Stimulated activated effector memory CD8-positive, alpha-beta T cell treated with anti-CD3 and anti-CD28 coated beads, Interleukin-12 subunit alpha, Interleukin-12 subunit beta, amount 100 ng/mL, for 72 hours (primary cell): ENCODE results near the gene TIGD6.
A peak's percentile ranks its signal among the peaks of the same experiment; 100 is the strongest.
"Not testable (repeated sequence)": the region's sequence is repeated elsewhere in the genome, so short reads cannot be mapped to it uniquely, and the experiment has no call there.

Experiments
- ATAC-seq: fragments of 150-1000 bp; cut with Tn5 transposase; 2 replicates; pipeline ENCODE4 v1.10.0; 2021
- DNase-seq, 2 donors: peaks; one replicate each; pipeline ENCODE4 v3.0.0; 2021 to 2022; ENCODE audit warnings: low spot score in 2 of 2
- H3K27ac Mint-ChIP-seq: one replicate; pipeline ENCODE4 v1.8.0; 2022; ENCODE audit warnings: mild to moderate bottlenecking, mixed read lengths
- H3K36me3 Mint-ChIP-seq: one replicate; pipeline ENCODE4 v1.8.0; 2022; ENCODE audit warnings: mild to moderate bottlenecking, mixed read lengths
- H3K4me1 Mint-ChIP-seq: one replicate; pipeline ENCODE4 v1.8.0; 2022; ENCODE audit warnings: mixed read lengths
- H3K4me3 Mint-ChIP-seq: one replicate; pipeline ENCODE4 v1.8.0; 2022; ENCODE audit warnings: mild to moderate bottlenecking, mixed read lengths
- H3K9me3 Mint-ChIP-seq: one replicate; pipeline ENCODE4 v1.8.0; 2022; ENCODE audit warnings: mixed read lengths

TIGD6 gene

GRCh38 chr5:150000256-150000989 is at the start of gene TIGD6, which contains the start of gene HMGXB3:
TIGD6 (minus strand) TSS chr5:150000654; CDS start chr5:149996348, 4,306 bp downstream.
HMGXB3 (plus strand) TSS chr5:150000739; CDS start chr5:150004853, 4,114 bp downstream.
- DNase-seq (peak; percentile 72 to 93), ATAC-seq (peak; percentile 90)
- peak within 1 kb of the TSS; percentile 89 for H3K27ac Mint-ChIP-seq
- H3K36me3 Mint-ChIP-seq, result peaks cover 44% of the 10 kb centered on the region
- H3K9me3 Mint-ChIP-seq, result no peaks in the 10 kb centered on the region
- peaks cover 54% of the 10 kb centered on the region for H3K4me1 Mint-ChIP-seq
- H3K4me3 Mint-ChIP-seq, result peak within 1 kb of the TSS; percentile 77

DNA sequence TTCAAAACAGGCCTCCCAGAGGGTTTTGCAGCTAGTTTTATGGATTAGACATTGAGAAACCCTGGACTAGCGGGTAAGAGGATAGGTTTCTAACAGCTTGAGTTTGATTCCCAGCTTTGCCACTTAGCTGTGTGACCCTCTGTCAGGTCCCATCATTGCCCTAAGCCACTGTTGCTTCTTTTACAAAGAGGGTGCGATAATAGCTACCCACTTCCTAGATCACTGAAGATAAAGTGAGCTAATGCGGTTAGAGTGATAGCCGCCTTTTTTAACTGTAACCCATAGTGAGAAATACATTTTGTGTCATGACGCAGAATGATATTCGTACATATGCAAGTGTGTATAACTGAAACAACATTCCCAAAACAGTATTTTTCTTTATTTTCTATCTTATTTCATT is 45.6 kb upstream of the TIGD6 start:
- Mint-ChIP-seq H3K4me3 (no peak overlapping the region), H3K36me3 (peaks cover 99% of the 10 kb centered on the region), H3K4me1 (peaks cover 56% of the 10 kb centered on the region), H3K27ac (no peak overlapping the region), H3K9me3 (no peaks in the 10 kb centered on the region)
- ATAC-seq, result peak; percentile 91
- no peak for DNase-seq

GRCh38 chr5:150045549-150045948 is 45.1 kb upstream of the TIGD6 start:
- peaks cover 56% of the 10 kb centered on the region for H3K4me1 Mint-ChIP-seq
- peaks cover 99% of the 10 kb centered on the region for H3K36me3 Mint-ChIP-seq
- no peak for DNase-seq
- no peak overlapping the region for H3K27ac Mint-ChIP-seq
- no peaks in the 10 kb centered on the region for H3K9me3 Mint-ChIP-seq
- H3K4me3 Mint-ChIP-seq, result no peak overlapping the region
- no peak for ATAC-seq

DNA sequence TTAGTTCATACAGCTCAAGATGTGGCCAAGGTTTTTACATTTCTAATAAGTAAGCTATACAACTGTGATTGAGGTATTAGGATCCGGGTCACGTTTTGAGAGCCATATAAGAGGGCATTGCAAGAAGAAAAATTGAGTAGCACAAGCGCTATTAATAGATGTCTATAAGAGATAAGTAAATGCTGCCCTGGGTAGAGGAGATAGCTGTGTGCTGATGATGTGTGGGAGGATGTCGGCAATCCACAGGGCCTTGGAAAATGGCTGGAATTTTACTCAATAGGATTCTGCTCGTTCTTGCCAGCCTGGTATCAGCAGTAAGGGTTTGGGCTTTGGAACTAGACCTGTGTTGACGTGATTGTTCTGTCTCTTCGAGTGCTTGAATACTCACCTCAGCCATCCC is 44.3 kb upstream of the TIGD6 start:
- H3K36me3 Mint-ChIP-seq, result peaks cover 99% of the 10 kb centered on the region
- no peak for ATAC-seq
- no peaks in the 10 kb centered on the region for H3K9me3 Mint-ChIP-seq
- no peak for DNase-seq
- H3K4me1 Mint-ChIP-seq, result peaks cover 48% of the 10 kb centered on the region
- no peak overlapping the region for H3K4me3 Mint-ChIP-seq
- no peak overlapping the region for H3K27ac Mint-ChIP-seq

- peaks cover 44% of the 10 kb centered on the region for H3K4me1 Mint-ChIP-seq
- H3K9me3 Mint-ChIP-seq, result no peaks in the 10 kb centered on the region
- H3K27ac Mint-ChIP-seq, result peak overlapping the region; percentile 51
- DNase-seq, result no peak
- peaks cover 99% of the 10 kb centered on the region for H3K36me3 Mint-ChIP-seq
- H3K4me3 Mint-ChIP-seq, result peak overlapping the region; percentile 21
- no peak for ATAC-seq
Observed at GRCh38 chr5:150044329-150044681, 43.9 kb upstream of the TIGD6 start.

- H3K9me3 Mint-ChIP-seq, result no peaks in the 10 kb centered on the region
- H3K27ac Mint-ChIP-seq, result peak overlapping the region; percentile 51
- DNase-seq, result no peak
- H3K36me3 Mint-ChIP-seq, result peaks cover 99% of the 10 kb centered on the region
- peaks cover 42% of the 10 kb centered on the region for H3K4me1 Mint-ChIP-seq
- peak overlapping the region; percentile 21 for H3K4me3 Mint-ChIP-seq
- ATAC-seq, result peak; percentile 73
Observed at GRCh38 chr5:150043657-150044328, 43.3 kb upstream of the TIGD6 start.

GRCh38 chr5:150042459-150042858 is 42.0 kb upstream of the TIGD6 start:
- Mint-ChIP-seq H3K4me3 (no peak overlapping the region), H3K27ac (no peak overlapping the region), H3K9me3 (no peaks in the 10 kb centered on the region), H3K4me1 (peaks cover 42% of the 10 kb centered on the region), H3K36me3 (peaks cover 99% of the 10 kb centered on the region)
- DNase-seq (no peak), ATAC-seq (no peak)

DNA sequence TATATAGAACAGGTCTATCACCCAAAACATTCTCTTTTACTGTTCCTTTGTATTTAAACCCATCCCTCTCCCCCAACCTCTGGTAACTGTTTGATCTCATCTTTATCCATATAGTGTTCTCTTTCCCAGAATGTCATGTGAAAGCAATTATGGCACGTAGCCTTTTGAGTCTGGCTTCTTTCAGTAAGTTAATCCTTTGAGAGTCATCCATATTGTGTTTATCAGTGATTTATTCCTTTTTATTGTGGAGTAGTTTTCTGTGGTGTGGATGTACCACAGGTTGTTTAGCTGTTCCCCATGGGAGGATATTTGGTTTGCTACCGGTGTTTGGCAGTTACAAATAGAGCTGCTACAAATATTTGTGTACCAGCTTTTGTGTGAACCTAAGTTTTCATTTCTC is 38.1 kb upstream of the TIGD6 start:
- no peaks in the 10 kb centered on the region for H3K9me3 Mint-ChIP-seq
- DNase-seq, result no peak
- no peak overlapping the region for H3K4me3 Mint-ChIP-seq
- H3K27ac Mint-ChIP-seq, result no peak overlapping the region
- peaks cover 18% of the 10 kb centered on the region for H3K4me1 Mint-ChIP-seq
- peaks cover 100% of the 10 kb centered on the region for H3K36me3 Mint-ChIP-seq
- no peak for ATAC-seq

DNA sequence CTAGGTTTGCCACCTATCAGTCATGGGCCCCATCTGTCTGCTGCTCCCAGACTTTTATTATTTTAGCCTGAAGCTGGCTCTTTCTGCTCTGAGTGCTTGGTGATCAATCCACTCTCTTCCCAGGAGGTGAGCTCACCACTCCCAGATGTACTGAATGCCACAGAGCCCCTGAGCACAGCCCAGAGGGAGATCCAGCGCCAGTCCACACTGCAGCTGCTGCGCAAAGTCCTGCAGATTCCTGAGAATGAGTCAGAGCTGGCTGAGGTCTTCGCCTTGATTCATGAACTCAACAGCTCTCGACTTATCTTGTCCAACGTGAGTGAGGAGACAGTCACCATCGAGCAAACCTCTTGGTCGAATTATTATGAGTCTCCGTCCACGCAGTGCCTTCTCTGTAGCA is 36.1 kb upstream of the TIGD6 start:
- no peak for ATAC-seq
- Mint-ChIP-seq H3K4me3 (no peak overlapping the region), H3K9me3 (no peaks in the 10 kb centered on the region), H3K4me1 (peaks cover 4% of the 10 kb centered on the region), H3K36me3 (peaks cover 100% of the 10 kb centered on the region), H3K27ac (no peak overlapping the region)
- DNase-seq, result no peak

DNA sequence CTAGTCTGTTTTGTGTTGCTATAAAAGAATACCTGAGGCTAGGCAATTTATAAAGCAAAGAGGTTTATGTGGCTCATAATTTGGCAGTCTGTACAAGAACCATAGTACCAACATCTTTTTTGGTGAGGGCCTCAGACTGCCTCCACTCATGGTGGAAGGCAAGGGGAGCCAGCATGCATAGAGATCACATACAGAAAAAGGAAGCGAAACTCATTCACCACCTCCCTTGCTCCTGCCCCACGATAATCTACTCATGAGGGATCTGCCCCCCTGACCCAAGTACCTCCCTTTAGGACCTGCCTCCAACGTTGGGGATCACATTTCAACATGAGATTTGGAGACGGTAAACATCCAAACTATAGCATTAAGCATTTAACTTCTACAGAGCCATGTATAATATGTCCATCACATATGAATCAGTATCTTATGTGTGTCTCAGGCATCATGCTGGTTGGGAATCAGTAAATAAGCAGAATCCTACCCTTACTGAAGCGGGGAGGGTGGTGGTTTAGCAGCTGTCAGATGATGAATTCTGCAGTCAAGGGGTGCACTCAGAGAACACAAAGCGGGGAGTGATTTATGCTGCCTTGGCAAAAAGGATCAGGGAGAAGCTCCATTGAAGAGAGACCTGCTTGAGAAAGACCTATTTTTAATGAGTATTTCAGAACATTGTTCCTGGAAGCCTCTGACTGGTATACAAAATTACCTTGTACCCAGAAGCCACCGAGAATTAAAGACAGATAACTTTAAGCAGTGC is 34.9 kb upstream of the TIGD6 start:
- DNase-seq (no peak), ATAC-seq (no peak)
- Mint-ChIP-seq H3K4me3 (no peak overlapping the region), H3K36me3 (peaks cover 100% of the 10 kb centered on the region), H3K27ac (no peak overlapping the region), H3K4me1 (peaks cover 4% of the 10 kb centered on the region), H3K9me3 (no peaks in the 10 kb centered on the region)

- no peak for ATAC-seq
- Mint-ChIP-seq H3K27ac (no peak overlapping the region), H3K36me3 (peaks cover 100% of the 10 kb centered on the region), H3K9me3 (no peaks in the 10 kb centered on the region), H3K4me1 (peaks cover 4% of the 10 kb centered on the region), H3K4me3 (no peak overlapping the region)
- no peak for DNase-seq
Observed at GRCh38 chr5:150034662-150035061, 34.2 kb upstream of the TIGD6 start.

GRCh38 chr5:150033334-150033733 is 32.9 kb upstream of the TIGD6 start:
- Mint-ChIP-seq H3K36me3 (peaks cover 100% of the 10 kb centered on the region), H3K27ac (no peak overlapping the region), H3K4me3 (no peak overlapping the region), H3K9me3 (no peaks in the 10 kb centered on the region), H3K4me1 (peaks cover 4% of the 10 kb centered on the region)
- ATAC-seq (no peak), DNase-seq (no peak)

DNA sequence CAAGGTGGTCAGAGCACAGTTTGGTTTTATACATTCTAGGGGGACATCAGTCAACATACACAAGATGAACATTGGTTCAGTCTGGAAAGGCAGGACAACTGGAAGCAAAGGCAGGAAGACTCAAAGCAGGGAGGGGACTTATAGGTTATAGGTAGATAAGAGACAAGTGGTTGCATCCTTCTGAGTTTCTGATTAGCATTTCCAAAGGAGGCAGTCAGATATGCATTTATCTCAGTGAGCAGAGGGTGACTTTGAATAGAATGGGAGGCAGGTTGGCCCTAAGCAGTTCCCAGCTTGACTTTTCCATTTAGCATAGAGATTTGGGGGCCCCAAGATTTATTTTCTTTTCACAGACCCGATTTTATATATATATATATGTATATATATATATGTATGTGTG is 27.6 kb upstream of the TIGD6 start:
- H3K36me3 Mint-ChIP-seq, result peaks cover 100% of the 10 kb centered on the region
- not testable (repeated sequence) for H3K4me3 Mint-ChIP-seq

GRCh38 chr5:150026682-150027172 is 26.3 kb upstream of the TIGD6 start:
- DNase-seq (no peak), ATAC-seq (no peak)
- no peak overlapping the region for H3K4me3 Mint-ChIP-seq
- no peaks in the 10 kb centered on the region for H3K9me3 Mint-ChIP-seq
- peaks cover 4% of the 10 kb centered on the region for H3K4me1 Mint-ChIP-seq
- peaks cover 100% of the 10 kb centered on the region for H3K36me3 Mint-ChIP-seq
- H3K27ac Mint-ChIP-seq, result no peak overlapping the region

More for the DNA sequence above, 27.6 kb upstream of the TIGD6 start:
- not testable (repeated sequence) for H3K4me1 Mint-ChIP-seq, ATAC-seq, H3K27ac Mint-ChIP-seq, DNase-seq, H3K9me3 Mint-ChIP-seq

DNA sequence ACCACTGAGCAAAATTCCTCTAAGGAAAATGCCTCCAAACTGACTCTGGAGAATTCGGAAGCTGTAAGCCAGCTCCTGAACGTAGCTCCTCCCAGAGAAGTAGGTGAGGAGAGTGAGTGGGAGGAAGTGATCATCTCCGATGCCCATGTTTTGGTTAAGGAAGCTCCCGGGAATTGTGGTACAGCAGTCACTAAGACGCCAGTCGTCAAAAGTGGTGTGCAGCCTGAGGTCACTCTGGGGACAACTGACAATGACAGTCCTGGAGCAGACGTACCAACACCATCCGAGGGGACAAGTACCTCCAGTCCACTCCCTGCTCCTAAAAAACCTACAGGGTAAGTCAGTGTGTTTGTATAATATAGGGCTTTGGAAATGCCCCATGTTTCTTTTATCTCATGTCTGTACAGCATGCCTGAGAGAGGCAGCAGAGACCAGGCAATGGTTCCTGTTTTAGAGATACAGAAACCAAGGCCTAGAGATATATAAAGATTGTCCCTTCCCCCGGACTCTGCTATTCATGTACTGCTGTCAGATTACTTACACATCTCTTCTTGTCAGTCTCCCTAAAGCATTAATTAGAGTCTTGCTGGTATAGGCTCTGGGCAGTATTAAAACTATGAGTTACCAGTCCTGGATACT is 24.0 kb upstream of the TIGD6 start:
- H3K9me3 Mint-ChIP-seq, result no peaks in the 10 kb centered on the region
- peaks cover 100% of the 10 kb centered on the region for H3K36me3 Mint-ChIP-seq
- H3K4me1 Mint-ChIP-seq, result peaks cover 7% of the 10 kb centered on the region
- ATAC-seq, result no peak
- H3K4me3 Mint-ChIP-seq, result no peak overlapping the region
- H3K27ac Mint-ChIP-seq, result no peak overlapping the region
- no peak for DNase-seq
